Mesothelial cell of epicardium (in vitro differentiated cells): ENCODE data around the gene INPP4B. TPM values are rescaled to one million over a fixed set of nuclear protein-coding genes. Genes with fewer than 3 reads are reported as not detected.

Source experiments
- DNase-seq, 2 experiments: peaks; one replicate each; pipeline ENCODE4 v3.0.0; 2021; ENCODE audit warnings: low spot score in 2 of 2; ENCODE audit not compliant: unreplicated experiment in 2 of 2
- H3K27ac Mint-ChIP-seq: 2 replicates; pipeline ENCODE4 v1.8.0; 2021; ENCODE audit warnings: mixed read lengths
- H3K27me3 Mint-ChIP-seq: 2 replicates; pipeline ENCODE4 v1.8.0; 2021; ENCODE audit warnings: low read depth, mixed read lengths
- H3K36me3 Mint-ChIP-seq: 2 replicates; pipeline ENCODE4 v1.8.0; 2021; ENCODE audit warnings: mixed read lengths
- H3K4me1 Mint-ChIP-seq: 2 replicates; pipeline ENCODE4 v1.8.0; 2021; ENCODE audit warnings: mixed read lengths
- H3K4me3 Mint-ChIP-seq: 2 replicates; pipeline ENCODE4 v1.8.0; 2021; ENCODE audit warnings: mild to moderate bottlenecking, moderate library complexity, mixed read lengths
- H3K9me3 Mint-ChIP-seq: 2 replicates; pipeline ENCODE4 v1.8.0; 2021; ENCODE audit warnings: mixed read lengths
- total RNA-seq: library from RNA; stranded (reverse); gene quantifications from 3 replicates; pipeline ENCODE4 v1.2.1, GENCODE V29; 2021
- TF ChIP-seq, protein P1 (sequence below): fragments of 200-600 bp; sonication (generic); IDR thresholded peaks from one replicate; pipeline ENCODE4 v1.5.0; 2021; ENCODE audit warnings: antibody characterized with exemption; ENCODE audit not compliant: unreplicated experiment

INPP4B gene
- total RNA-seq, 1 donor from 2014 or later, result 35.4 TPM

- TF ChIP-seq, protein P1, sequence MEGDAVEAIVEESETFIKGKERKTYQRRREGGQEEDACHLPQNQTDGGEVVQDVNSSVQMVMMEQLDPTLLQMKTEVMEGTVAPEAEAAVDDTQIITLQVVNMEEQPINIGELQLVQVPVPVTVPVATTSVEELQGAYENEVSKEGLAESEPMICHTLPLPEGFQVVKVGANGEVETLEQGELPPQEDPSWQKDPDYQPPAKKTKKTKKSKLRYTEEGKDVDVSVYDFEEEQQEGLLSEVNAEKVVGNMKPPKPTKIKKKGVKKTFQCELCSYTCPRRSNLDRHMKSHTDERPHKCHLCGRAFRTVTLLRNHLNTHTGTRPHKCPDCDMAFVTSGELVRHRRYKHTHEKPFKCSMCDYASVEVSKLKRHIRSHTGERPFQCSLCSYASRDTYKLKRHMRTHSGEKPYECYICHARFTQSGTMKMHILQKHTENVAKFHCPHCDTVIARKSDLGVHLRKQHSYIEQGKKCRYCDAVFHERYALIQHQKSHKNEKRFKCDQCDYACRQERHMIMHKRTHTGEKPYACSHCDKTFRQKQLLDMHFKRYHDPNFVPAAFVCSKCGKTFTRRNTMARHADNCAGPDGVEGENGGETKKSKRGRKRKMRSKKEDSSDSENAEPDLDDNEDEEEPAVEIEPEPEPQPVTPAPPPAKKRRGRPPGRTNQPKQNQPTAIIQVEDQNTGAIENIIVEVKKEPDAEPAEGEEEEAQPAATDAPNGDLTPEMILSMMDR, result no peak
- peak overlapping the region; percentile 18 for H3K4me3 Mint-ChIP-seq
- no peak for DNase-seq
- H3K36me3 Mint-ChIP-seq, result peaks cover 9% of the 10 kb centered on the region
- H3K4me1 Mint-ChIP-seq, result peaks cover 34% of the 10 kb centered on the region
- H3K9me3 Mint-ChIP-seq, result peaks cover 14% of the 10 kb centered on the region
- no peaks in the 10 kb centered on the region for H3K27me3 Mint-ChIP-seq
- peak overlapping the region; percentile 98 for H3K27ac Mint-ChIP-seq
Observed at GRCh38 chr4:142567620-142568451, 278.3 kb downstream of the INPP4B start.

DNA sequence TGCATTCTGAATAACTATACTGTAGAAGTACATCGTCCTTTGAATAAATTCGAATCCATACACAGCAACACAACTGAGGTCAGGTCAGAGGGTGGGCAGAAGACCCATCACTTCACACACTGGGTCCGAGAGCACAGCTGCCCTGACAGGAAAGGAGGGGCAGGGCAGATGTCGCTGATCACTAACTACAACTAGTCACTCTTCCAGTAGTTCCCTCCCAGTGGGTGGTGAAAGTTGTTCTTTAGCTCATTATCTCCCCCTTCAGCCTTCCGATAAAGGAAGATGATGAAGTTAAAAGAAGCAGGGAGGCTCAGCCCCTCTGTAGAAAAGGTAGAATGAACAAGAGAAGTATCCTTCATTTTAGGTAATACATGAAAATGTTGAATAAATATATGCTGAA lies 278.9 kb downstream of the INPP4B start:
- Mint-ChIP-seq H3K27me3 (no peaks in the 10 kb centered on the region), H3K27ac (peak overlapping the region; percentile 98), H3K36me3 (peaks cover 9% of the 10 kb centered on the region), H3K4me1 (peaks cover 34% of the 10 kb centered on the region), H3K9me3 (peaks cover 12% of the 10 kb centered on the region), H3K4me3 (no peak overlapping the region)
- TF ChIP-seq, protein P1, result no peak
- no peak for DNase-seq

- peaks cover 9% of the 10 kb centered on the region for H3K36me3 Mint-ChIP-seq
- H3K27me3 Mint-ChIP-seq, result no peaks in the 10 kb centered on the region
- no peak overlapping the region for H3K4me3 Mint-ChIP-seq
- H3K9me3 Mint-ChIP-seq, result peaks cover 12% of the 10 kb centered on the region
- H3K27ac Mint-ChIP-seq, result peak overlapping the region; percentile 98
- no peak for DNase-seq
- peaks cover 34% of the 10 kb centered on the region for H3K4me1 Mint-ChIP-seq
- TF ChIP-seq, protein P1, result no peak
Observed at GRCh38 chr4:142566777-142567176, 279.3 kb downstream of the INPP4B start.

GRCh38 chr4:142566243-142566642 lies 279.9 kb downstream of the INPP4B start:
- H3K27ac Mint-ChIP-seq, result peak overlapping the region; percentile 60

DNA sequence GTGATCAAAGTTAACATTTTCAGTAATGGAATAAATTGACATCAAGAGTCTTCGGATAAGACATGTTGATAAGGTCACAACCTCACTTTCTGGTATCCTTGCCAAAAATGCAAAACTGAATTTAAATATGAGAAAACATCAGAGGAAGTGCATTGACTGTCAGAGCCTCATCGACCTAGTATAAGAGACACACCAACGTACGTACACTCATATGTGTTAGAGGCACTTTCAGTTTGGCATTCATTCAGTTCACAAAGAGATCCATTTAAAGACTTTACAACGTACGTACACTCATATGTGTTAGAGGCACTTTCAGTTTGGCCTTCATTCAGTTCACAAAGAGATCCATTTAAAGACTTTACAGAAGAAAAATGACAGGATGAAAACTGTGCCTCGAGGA lies 280.3 kb downstream of the INPP4B start:
- TF ChIP-seq, protein P1, result no peak
- Mint-ChIP-seq H3K27ac (peak overlapping the region; percentile 60), H3K36me3 (peaks cover 9% of the 10 kb centered on the region), H3K4me3 (no peak overlapping the region), H3K9me3 (peaks cover 12% of the 10 kb centered on the region), H3K4me1 (peaks cover 34% of the 10 kb centered on the region), H3K27me3 (no peaks in the 10 kb centered on the region)
- DNase-seq, result no peak

More at GRCh38 chr4:142566243-142566642, 279.9 kb downstream of the INPP4B start:
- Mint-ChIP-seq H3K4me3 (no peak overlapping the region), H3K36me3 (peaks cover 9% of the 10 kb centered on the region), H3K27me3 (no peaks in the 10 kb centered on the region), H3K4me1 (peaks cover 34% of the 10 kb centered on the region), H3K9me3 (peaks cover 12% of the 10 kb centered on the region)
- no peak for DNase-seq
- TF ChIP-seq, protein P1, result no peak
